Endothelial cell of umbilical vein (primary cell): Measurements from ENCODE around the gene RILPL2. TPM values are rescaled to one million over a fixed set of nuclear protein-coding genes. Genes with fewer than 3 reads are reported as not detected.

Source experiments
- BruUV-seq: library from RNA; stranded (reverse); fragments of 400-500 nt; replicated peaks from 2 replicates; lab custom pipeline; 2021; lab: Mats Ljungman, UMichigan
- CTCF ChIA-PET: fragments of 300-600, 350-600 bp; sonication (Branson Sonifier 250); formaldehyde crosslinking; loops from one replicate; lab custom pipeline; 2021; ENCODE audit warnings: antibody characterized with exemption, inconsistent platforms; lab: Charles Lee
- POLR2A ChIA-PET: fragments of 300-600, 350-600 bp; sonication (Branson Sonifier 250); formaldehyde crosslinking; loops from one replicate; lab custom pipeline; 2021; ENCODE audit warnings: antibody characterized with exemption, inconsistent platforms; lab: Charles Lee
- DNase-seq: peaks from one replicate; pipeline ENCODE4 v3.0.0-alpha.2; 2011; ENCODE audit warnings: low read depth, low spot score
- FAIRE-seq: peaks from 2 replicates; lab custom pipeline; 2011; peaks lifted over from hg19 to GRCh38; lab: Jason Lieb, UNC
- H2AFZ ChIP-seq: 2 replicates; pipeline ENCODE4 v1.6.0; 2012; ENCODE audit warnings: low read depth, low read length, control low read depth, inconsistent platforms
- H3K27ac ChIP-seq: 2 replicates; pipeline ENCODE4 v1.5.1; 2011; ENCODE audit warnings: low read depth, mild to moderate bottlenecking, control low read depth, low read length, moderate library complexity; ENCODE audit not compliant: insufficient read depth
- H3K27me3 ChIP-seq, 2 experiments: 2 replicates each; pipeline versions ENCODE4 v1.6.0 to v1.6.1; 2011; ENCODE audit warnings: low read length in 2 of 2, mixed read lengths in 1 of 2; ENCODE audit not compliant: control insufficient read depth in 2 of 2, insufficient read depth in 2 of 2
- H3K36me3 ChIP-seq, 2 experiments: 2 replicates in 1 of 2; 3 replicates in 1 of 2; pipeline ENCODE4 v1.5.1; 2011; ENCODE audit warnings: low read length in 2 of 2, mild to moderate bottlenecking in 1 of 2, moderate library complexity in 1 of 2; ENCODE audit not compliant: control insufficient read depth in 2 of 2, insufficient read depth in 2 of 2; ENCODE audit errors: extremely low read depth in 1 of 2
- H3K4me1 ChIP-seq: 3 replicates; pipeline ENCODE4 v1.5.1; 2011; ENCODE audit warnings: mild to moderate bottlenecking, low read length; ENCODE audit not compliant: control insufficient read depth, insufficient read depth; ENCODE audit errors: extremely low read depth
- H3K4me2 ChIP-seq: 2 replicates; pipeline ENCODE4 v1.6.1; 2011; ENCODE audit warnings: low read length, control low read depth, mixed read lengths; ENCODE audit not compliant: insufficient read depth
- H3K4me3 ChIP-seq, 3 experiments: fragments of 200-600 bp in 1 of 3; sonication (generic), shearing (Covaris generic) in 1 of 3; replicated peaks in 1 of 3; 2 replicates each; pipeline ENCODE4 v1.5.1; 2011 to 2016; ENCODE audit warnings: control low read depth in 3 of 3, low read length in 3 of 3, mild to moderate bottlenecking in 2 of 3, inconsistent platforms in 1 of 3, low read depth in 1 of 3, moderate library complexity in 1 of 3; ENCODE audit not compliant: insufficient read depth in 1 of 3
- H3K79me2 ChIP-seq: 2 replicates; pipeline ENCODE4 v1.6.0; 2012; ENCODE audit warnings: low read length, inconsistent platforms; ENCODE audit not compliant: control insufficient read depth, insufficient read depth
- H3K9ac ChIP-seq: replicated peaks from 2 replicates; pipeline ENCODE3; 2011; ENCODE audit warnings: low read length, control low read depth; ENCODE audit not compliant: insufficient read depth; ENCODE audit errors: extremely low read depth
- H3K9me1 ChIP-seq: replicated peaks from 3 replicates; pipeline ENCODE4 v1.6.0; 2011; ENCODE audit warnings: mild to moderate bottlenecking, low read length; ENCODE audit not compliant: control insufficient read depth, insufficient read depth; ENCODE audit errors: extremely low read depth
- H3K9me3 ChIP-seq: replicated peaks from 2 replicates; pipeline ENCODE4 v1.5.1; 2012; ENCODE audit warnings: low read length, inconsistent platforms; ENCODE audit not compliant: control insufficient read depth, insufficient read depth
- H4K20me1 ChIP-seq: replicated peaks from 2 replicates; pipeline ENCODE3; 2011; ENCODE audit warnings: mild to moderate bottlenecking, low read length; ENCODE audit not compliant: control insufficient read depth, insufficient read depth; ENCODE audit errors: extremely low read depth
- CTCF ChIP-seq, 2 donors: IDR thresholded peaks; 1 replicate in 1 of 2; 2 replicates in 1 of 2; pipeline ENCODE4 v1.5.1; 2011; ENCODE audit warnings: low read length in 2 of 2, mild to moderate bottlenecking in 2 of 2, moderate library complexity in 2 of 2, control low read depth in 1 of 2, inconsistent platforms in 1 of 2, low read depth in 1 of 2; ENCODE audit not compliant: insufficient read depth in 1 of 2; ENCODE audit errors: extremely low read depth in 1 of 2
- EZH2 ChIP-seq: IDR thresholded peaks from 2 replicates; pipeline ENCODE4 v1.6.1; 2012; ENCODE audit warnings: borderline replicate concordance, low read depth, mild to moderate bottlenecking, moderate library complexity, low read length, inconsistent platforms; ENCODE audit not compliant: severe bottlenecking
- FOS ChIP-seq: IDR thresholded peaks from 2 replicates; pipeline ENCODE4 v1.6.1; 2011; ENCODE audit warnings: mild to moderate bottlenecking, low read length, moderate library complexity, borderline replicate concordance; ENCODE audit not compliant: insufficient read depth
- GATA2 ChIP-seq: IDR thresholded peaks from 2 replicates; pipeline ENCODE4 v1.7.0; 2011; ENCODE audit warnings: low read depth, mild to moderate bottlenecking, moderate library complexity, mixed read lengths, low read length; ENCODE audit not compliant: insufficient read length, insufficient read depth
- JUN ChIP-seq: IDR thresholded peaks from 2 replicates; pipeline ENCODE4 v1.6.1; 2011; ENCODE audit warnings: borderline replicate concordance, low read depth; ENCODE audit not compliant: insufficient read length, insufficient read depth
- MAX ChIP-seq: IDR thresholded peaks from 2 replicates; pipeline ENCODE4 v1.6.1; 2011; ENCODE audit not compliant: insufficient read depth, insufficient read length
- MYC ChIP-seq: IDR thresholded peaks from one replicate; pipeline ENCODE4 v1.6.1; 2011; ENCODE audit warnings: mild to moderate bottlenecking, low read depth, low read length
- POLR2A ChIP-seq: IDR thresholded peaks from 2 replicates; pipeline ENCODE4 v1.6.1; 2012; ENCODE audit warnings: low read depth, mild to moderate bottlenecking, control low read depth, low read length
- POLR2AphosphoS5 ChIP-seq: IDR thresholded peaks from 2 replicates; pipeline ENCODE4 v1.6.1; 2012; ENCODE audit warnings: low read depth, mild to moderate bottlenecking, control low read depth, low read length, moderate library complexity; ENCODE audit not compliant: insufficient read depth
- dilution Hi-C: fragments of 300-500 bp; cut with MboI; formaldehyde crosslinking; loops from one replicate; pipeline ENCODE4 v1.15.0; 2019; ENCODE audit warnings: low sequenced_read_pairs; ENCODE audit not compliant: extremely low pct_ligation_motif_present
- intact Hi-C: fragments of 100-400 bp; cut with micrococcal nuclease; formaldehyde crosslinking; loops from one replicate; pipeline ENCODE4 v1.10.0; 2022
- polyA plus RNA-seq, 4 experiments: library from polyadenylated mRNA; depleted of rRNA in 3 of 4; stranded (reverse) in 3 of 4; unstranded in 1 of 4; fragments of >200 nt; gene quantifications; 2 replicates each; pipeline versions ENCODE4 v1.2.1 to v1.2.3, GENCODE V29; 2011 to 2012; ENCODE audit warnings: missing spikeins in 1 of 4
- total RNA-seq: library from RNA; stranded (reverse); gene quantifications from 2 replicates; pipeline ENCODE4 v1.2.3, GENCODE V29; 2021

Gene RILPL2
- total and polyA plus RNA-seq, 2 donors (not counting 3 experiments of a cell fraction or from before 2014, with no cell fraction given): 3.3 to 4.6 TPM

- ChIA-PET CTCF (interaction anchor here (0.6 kb wide), 1 partner anchor 9 kb away, joined by 3 read pairs; no protein-coding TSS in a partner anchor), POLR2A (no interaction called here)
- DNase-seq (no peak), FAIRE-seq (no peak)
- H3K9ac ChIP-seq: no peak overlapping the region
- no peak overlapping the region for H3K4me2 ChIP-seq
- no peaks in the 10 kb centered on the region for H3K9me3 ChIP-seq
- dilution Hi-C loops (no loop called here), intact Hi-C loops (no loop called here)
- peaks cover 8 to 10% of the 10 kb centered on the region in 2 experiments for H3K36me3 ChIP-seq
- H2AFZ ChIP-seq: no peak overlapping the region
- H3K4me1 ChIP-seq: no peaks in the 10 kb centered on the region
- no TSS peak for BruUV-seq
- TF ChIP-seq EZH2 (no peak), GATA2 (no peak), POLR2AphosphoS5 (no peak), FOS (no peak), POLR2A (no peak), MAX (no peak), JUN (no peak), CTCF (IDR thresholded peaks at IDR 0.05; ENCODE audit: extremely low read depth in 1 of 2, insufficient read depth in 1 of 2, low read depth in 1 of 2, low read length in 2 of 2) (no peak), MYC (no peak)
- H3K27me3 ChIP-seq: no peaks in the 10 kb centered on the region
- H4K20me1 ChIP-seq: no peaks in the 10 kb centered on the region
- no peak overlapping the region for H3K4me3 ChIP-seq
- H3K79me2 ChIP-seq: peaks cover 2% of the 10 kb centered on the region
- H3K27ac ChIP-seq: no peak overlapping the region
- H3K9me1 ChIP-seq: no peaks in the 10 kb centered on the region
Observed at GRCh38 chr12:123471374-123472068, 35.0 kb upstream of the RILPL2 start.
